ENCODE results near the gene ZBTB37. TPM values are rescaled to one million over a fixed set of nuclear protein-coding genes. Genes with fewer than 3 reads are reported as not detected.

The ZBTB37 gene
- total and polyA plus RNA-seq, 9 of the 15 experiments (the other 6 are each of a cell fraction or from before 2014, with no cell fraction given): 1.3 to 13.9 (median 5.4) TPM

GRCh38 chr1:173824315-173825081, 43.7 kb upstream of the ZBTB37 start, which contains the start of the genes CENPL and DARS2 (continued):
- no peak for TF ChIP-seq TFE3 (CRISPR knock-in tag; IDR thresholded peaks at IDR 0.05)
- TF ChIP-seq MLLT1 (IDR thresholded peaks at IDR 0.05): peak; percentile 75 to 76; a peak in 2 of 4 replicates
- peak; percentile 59; the same call in 1 of the 2 replicates for TF ChIP-seq RNF2 (IDR thresholded peaks at IDR 0.05)
- TF ChIP-seq KDM5B (IDR thresholded peaks at IDR 0.05; ENCODE audit: insufficient replicate concordance, low read depth, low read length): peak; percentile 95
- TF ChIP-seq JUNB (CRISPR knock-in tag; conservative IDR thresholded peaks at IDR 0.05): no peak
- no peak for TF ChIP-seq ZNF277 (CRISPR knock-in tag; IDR thresholded peaks at IDR 0.05; ENCODE audit: borderline replicate concordance)
- TF ChIP-seq CEBPB (tag; IDR thresholded peaks at IDR 0.05): peak; percentile 83
- TF ChIP-seq ZBTB49 (CRISPR knock-in tag; IDR thresholded peaks at IDR 0.05; ENCODE audit: borderline replicate concordance): peak; percentile 76; the same call in 1 of the 2 replicates
- no peak for TF ChIP-seq ZNF354B (CRISPR knock-in tag; IDR thresholded peaks at IDR 0.05)
- TF ChIP-seq E2F5 (CRISPR knock-in tag; IDR thresholded peaks at IDR 0.05): peak; percentile 80; the same call in 1 of the 2 replicates
- TF ChIP-seq ARID4B (CRISPR knock-in tag; IDR thresholded peaks at IDR 0.05): peak; percentile 84; the same call in 1 of the 2 replicates
- TF ChIP-seq NBN (IDR thresholded peaks at IDR 0.05; ENCODE audit: low read depth): peak; percentile 88
- peak; percentile 95 for TF ChIP-seq HNRNPLL (IDR thresholded peaks at IDR 0.05; ENCODE audit: low read depth, low read length, poor library complexity, severe bottlenecking)
- peak; percentile 59 for TF ChIP-seq KHSRP (IDR thresholded peaks at IDR 0.05)

Measured in K562 (cell line).